ENCODE measurements around the gene ZNF536.
"Not testable (repeated sequence)": the region's sequence is repeated elsewhere in the genome, so short reads cannot be mapped to it uniquely, and the experiment has no call there.

ZNF536 gene

DNA sequence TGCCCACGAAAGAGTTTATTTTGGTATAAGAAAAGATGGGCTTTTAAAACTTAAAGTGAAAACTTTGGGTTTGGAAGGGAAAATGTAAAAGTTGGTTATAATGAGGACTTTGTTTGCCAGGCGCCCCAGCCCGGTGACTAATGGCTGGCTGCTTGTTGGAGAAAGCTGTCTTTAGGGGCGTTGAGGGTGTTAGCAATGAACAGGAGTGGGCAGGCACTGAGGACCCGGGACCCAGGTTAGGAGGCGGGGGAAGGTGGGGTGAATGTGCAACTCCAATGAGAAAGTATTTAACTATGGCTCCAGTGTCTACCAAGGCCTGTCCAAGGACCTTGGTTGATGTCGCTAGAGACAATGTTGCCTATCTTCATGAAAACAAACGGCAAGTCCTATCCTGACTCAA lies 118.6 kb downstream of the ZNF536 start:
- DNase-seq = no peak

DNA sequence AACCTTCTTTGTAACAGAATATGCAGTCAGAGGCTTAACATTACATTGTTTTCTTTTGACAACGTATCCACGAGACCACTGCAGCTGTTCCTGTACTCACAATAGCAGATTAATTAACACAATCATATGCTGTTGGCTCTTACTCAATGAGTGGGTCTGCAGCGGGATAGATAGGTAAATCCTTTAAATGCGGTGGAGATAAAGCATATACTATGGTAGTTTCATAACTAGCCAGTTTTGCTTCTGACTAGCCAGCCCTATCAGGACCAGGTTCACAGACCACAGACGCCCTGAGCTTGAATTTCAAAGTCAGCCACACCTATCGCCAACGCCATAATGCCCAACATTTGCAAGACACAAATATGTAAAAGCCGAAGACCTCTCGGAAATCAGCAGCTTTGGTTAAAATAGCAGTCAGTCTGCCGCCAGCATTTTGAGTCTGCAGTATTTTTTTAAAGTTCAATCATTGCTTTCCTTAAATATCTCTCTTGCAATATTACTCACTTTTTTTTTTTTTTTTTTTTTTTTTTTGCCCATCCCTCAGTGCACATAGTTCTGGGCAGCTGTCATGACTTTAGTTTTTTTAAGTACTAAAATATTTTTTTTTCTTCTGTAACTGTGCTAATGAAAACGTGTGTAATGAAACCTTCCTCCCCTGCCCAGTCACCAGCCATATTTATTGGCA lies 120.5 kb downstream of the ZNF536 start:
- no peak for DNase-seq

DNA sequence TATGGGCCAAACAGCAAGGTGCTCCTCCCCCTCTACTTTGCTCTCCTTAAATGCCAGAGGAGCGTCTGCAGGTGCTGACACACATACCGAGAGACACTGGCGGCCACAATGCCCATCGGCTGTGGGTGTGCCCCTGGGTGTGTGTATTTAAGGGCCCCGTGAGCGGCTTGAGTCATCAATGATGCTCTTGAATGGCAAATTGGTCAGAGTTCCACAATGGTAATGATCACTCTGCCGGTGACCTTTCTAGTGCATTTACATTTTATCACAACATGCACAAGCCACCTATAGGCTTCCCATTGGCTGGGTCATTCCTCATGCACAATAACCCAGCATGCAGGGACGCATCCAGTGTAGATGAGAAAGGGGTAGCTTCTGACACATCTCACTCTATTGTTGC lies 124.8 kb downstream of the ZNF536 start:
- DNase-seq = no peak

DNA sequence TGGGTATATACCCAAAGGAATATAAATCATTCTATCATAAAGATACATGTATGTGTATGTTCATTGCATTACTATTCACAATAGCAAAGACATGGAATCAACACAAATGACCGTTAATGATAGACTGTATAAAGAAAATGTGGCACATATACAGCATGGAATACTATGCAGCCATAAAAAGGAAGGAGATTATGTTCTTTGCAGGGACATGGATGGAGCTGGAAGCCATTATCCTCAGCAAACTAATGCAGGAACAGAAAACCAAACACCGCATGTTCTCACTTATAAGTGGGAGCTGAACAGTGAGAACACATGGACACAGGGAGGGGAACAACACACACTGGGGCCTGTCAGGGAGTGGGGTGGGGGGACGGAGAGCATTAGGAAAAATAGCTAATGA lies 125.9 kb downstream of the ZNF536 start:
- DNase-seq = not testable (repeated sequence)

DNA sequence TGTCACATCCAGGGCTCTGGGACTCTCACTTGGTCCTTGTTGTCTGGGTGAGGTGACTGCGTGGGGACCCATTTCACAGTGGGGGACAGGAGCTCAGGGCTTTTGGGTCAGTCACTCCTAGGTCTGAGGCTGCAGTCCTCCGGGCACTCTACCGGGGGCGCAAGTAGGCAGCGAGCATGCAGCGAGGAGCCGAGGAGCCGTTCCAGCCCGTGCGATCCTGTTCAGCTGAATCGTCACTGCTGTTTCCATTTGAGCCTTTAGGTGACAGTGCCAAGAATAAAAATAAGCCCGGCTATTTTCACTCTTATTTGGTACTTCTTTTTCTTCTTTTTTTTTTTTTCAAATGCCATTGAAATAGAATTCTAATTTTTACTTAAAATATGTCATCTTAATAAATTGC lies 126.5 kb downstream of the ZNF536 start:
- DNase-seq = no peak

DNA sequence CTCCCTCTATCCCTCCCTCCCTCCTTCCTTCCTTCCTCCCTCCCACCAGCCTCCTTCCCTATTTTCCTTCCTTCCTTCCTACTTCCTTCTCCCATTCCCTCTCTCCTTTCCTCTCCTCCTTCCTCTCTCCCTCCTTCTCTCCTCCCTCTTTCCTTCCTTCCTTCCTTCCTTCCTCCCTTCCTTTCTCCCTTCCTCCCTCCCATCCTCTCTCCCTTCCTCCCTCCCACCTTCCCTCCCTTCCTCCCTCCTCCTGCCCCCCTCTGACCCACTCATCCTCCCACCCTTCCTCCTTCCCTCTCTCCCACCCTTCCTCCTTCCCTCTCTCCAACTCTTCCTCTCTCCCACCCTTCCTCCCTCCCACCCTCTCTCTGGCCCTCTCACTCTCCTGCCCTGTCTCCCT lies 132.1 kb downstream of the ZNF536 start:
- no peak for DNase-seq

DNA sequence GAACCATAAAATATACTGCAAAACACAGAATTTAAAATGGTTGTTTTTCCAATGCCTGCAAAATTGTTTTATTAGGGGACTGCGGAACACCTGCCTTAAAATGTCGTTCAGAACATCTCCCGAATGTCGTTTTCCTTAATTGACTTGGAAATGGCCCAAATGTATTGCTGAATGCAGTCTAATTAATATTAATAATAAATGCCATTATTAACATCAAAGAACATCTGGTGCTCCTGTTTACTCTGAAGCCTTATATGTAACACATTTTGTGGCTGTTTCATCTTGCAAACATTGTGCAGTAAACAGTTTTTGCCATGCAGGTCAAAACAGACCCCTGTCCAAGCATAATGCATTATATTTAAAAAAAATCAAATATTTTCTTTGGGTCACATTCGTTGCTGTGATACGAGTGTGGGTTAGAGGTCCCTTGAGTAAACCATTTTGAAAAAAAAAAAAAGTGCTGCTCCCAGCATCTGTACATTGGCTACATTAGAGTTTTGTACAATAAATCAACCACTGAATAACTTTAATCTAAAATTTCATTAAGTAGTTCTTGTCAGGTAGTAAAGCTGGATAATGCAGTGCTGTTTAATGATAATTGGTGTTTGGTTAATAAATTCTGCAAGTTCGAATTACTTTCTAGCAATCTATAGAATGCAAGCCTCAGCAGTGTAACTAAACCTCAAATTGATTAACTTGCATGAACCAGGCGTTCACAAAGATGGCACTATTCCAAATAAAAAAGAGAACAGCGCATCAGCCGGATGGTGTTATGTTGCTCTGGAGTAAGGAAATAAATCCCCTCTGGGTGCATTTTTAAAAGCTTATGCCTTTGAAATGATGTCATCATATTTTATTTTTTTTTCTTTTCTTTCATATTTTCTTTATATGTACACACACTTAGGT lies 140.2 kb downstream of the ZNF536 start:
- no peak for DNase-seq

GRCh38 chr19:30513082-30513411 lies 140.9 kb downstream of the ZNF536 start:
- no peak for DNase-seq

GRCh38 chr19:30516111-30516510 lies 143.9 kb downstream of the ZNF536 start:
- DNase-seq = no peak

DNA sequence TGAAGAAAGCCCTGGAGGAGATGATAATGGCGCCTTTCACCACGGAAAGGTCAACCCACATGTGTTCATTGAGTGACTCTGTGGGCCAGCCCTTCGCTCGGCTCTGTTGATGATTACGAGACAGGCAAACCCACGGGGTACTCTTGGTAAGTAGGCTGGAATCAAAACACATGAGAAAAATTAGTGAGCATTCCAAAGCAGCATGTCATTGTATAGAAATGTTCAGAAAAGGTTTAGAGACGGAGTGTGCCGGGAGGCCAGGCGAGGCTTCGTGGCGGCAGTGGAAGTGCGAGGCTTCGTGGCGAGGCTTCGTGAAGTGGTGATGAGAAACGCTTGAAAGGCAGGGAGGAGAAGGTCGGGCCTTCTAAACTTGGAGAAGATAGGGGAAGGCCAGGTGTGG lies 144.3 kb downstream of the ZNF536 start:
- DNase-seq = no peak

- no peak for DNase-seq
Observed at GRCh38 chr19:30518965-30519606, 146.9 kb downstream of the ZNF536 start.

DNA sequence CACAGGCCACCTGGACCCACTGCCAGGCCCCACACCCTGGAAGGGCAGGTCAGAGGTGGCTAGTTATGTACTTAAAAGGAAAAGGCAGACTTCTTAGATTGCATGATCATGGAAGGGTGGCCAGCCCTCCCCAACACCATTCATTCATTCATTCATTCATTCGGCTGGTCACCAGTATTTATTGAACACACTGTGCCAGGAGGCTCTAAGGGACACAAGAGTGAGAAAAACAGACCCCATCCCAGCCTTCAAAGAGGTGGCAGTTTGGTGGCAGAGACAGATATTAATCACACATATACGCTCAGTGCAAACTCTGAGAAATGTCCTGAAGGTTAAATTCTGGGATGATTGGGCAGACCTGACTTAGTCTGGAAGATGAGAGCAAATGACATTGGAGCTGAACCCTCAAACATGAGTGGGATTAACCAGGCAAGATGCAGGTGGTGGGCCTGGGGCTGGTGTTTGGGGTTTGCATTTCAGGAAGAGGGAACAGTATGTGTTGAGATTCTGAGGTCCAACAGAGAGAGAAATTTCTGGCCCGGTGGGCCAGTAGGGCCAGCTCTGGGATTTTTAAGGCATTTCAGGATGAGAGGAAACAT lies 147.5 kb downstream of the ZNF536 start:
- no peak for DNase-seq

DNA sequence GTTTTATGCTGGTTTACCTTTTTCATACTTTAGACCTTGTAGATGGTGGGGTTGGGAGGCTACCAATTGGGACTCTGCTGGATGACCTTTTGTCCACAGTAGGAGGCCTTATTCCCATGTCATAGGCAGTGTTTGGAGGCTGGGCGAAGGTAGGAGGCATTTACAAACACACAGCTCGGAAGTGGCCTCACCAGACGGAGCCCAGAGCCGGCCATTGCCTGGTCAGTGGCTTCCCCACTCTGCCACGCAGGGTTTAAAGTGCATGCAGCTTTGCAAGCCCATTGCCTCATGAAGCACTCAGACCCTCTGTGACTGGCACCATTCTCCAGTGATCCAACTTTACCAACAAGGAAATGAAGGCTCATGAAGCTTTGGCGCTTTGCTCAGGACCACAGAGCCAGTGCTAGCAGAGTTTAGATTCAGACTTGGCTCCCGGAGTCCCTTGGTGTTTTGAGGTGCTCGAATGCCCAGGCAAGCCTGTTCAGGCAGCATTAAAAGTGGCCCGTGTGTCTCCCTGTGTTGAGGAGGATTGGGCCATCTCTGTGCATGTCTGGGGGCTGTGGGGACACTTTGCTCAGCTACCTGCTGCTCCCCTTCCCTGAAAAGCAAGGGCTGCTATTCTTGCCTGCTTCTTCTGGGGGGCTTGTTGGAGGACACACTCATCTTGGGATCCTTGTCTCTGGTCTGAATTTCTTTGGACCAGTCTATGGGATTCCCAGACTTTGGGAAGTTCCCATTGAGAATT lies 148.7 kb downstream of the ZNF536 start:
- DNase-seq = no peak

DNA sequence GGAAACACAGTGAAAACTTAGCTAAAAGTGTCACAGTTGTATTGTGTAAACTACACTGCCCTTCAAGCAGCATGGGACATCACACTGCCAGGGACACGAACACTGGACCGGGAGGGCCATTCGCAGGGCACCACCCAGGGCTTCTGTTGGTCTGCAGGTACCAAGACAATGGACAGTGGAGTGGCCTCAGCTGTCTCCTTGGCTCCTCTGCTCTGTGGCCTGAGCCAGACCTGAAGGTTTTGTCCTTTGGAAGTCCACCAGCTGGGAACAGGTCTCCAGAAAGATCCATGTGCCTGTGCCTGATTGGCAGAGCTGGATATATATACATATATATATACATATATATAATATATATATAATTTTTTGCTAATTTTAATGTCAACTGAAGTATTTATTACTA lies 149.8 kb downstream of the ZNF536 start:
- no peak for DNase-seq

GRCh38 chr19:30522341-30522740 lies 150.2 kb downstream of the ZNF536 start:
- no peak for DNase-seq

DNA sequence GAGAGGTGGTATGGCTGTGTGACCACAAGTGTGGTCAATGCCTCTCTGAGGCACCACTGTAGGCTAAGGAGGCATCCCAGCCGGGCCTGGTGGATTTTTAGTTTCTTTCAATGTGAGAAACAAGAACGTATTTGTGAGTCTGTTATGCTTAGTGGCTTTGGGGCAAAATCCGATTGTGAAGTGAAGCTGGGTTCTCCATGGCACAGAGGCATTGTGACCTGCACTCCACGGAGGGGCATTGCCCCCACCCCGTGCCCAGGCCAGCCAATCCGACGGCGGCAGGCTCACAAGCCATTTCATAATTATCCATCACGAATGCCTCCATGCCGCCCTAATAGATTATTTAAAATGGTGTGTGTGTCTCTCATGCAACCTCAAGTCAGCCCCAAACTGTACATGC lies 151.6 kb downstream of the ZNF536 start:
- no peak for DNase-seq

DNA sequence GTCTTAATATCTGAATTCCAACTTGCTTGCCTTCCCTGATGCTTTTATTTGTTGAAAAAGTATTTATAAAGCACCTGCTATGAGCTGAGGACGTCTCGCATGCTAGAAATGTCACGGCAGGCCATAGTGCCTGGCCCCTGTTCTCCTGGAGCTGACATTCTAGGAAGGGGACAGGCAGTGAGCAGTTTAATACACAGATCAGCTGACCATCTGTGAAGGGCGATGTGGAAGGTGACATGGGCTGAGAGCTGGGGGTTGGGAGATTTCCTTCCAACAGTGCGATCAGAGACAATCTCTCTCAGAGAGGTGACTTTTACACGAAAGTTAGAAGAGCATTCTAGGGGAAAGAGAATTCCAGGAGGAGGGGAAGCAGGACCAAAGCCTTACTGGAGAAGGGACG lies 153.2 kb downstream of the ZNF536 start:
- DNase-seq = no peak

DNA sequence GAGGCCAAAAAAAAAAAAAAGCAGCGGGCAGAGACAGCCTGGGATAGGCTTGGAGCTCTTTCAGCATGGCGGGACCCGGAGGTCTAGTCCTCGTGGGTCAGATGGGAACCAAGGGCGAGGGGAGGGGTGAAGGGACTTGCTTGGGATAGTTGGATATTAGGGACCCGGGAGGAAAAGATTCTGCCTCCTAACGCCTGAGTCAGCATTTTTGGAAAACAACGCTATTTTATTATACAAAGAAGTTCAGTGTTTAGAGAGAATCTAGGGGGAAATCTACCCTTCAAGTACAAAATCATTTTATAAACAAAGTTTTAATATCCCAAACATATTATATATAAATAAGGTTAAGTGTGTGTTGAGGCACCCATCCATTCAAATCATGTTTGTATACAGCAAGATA lies 156.7 kb downstream of the ZNF536 start:
- no peak for DNase-seq

- no peak for DNase-seq
Observed at GRCh38 chr19:30529876-30530275, 157.7 kb downstream of the ZNF536 start.

GRCh38 chr19:30530751-30531150 lies 158.6 kb downstream of the ZNF536 start:
- no peak for DNase-seq

DNA sequence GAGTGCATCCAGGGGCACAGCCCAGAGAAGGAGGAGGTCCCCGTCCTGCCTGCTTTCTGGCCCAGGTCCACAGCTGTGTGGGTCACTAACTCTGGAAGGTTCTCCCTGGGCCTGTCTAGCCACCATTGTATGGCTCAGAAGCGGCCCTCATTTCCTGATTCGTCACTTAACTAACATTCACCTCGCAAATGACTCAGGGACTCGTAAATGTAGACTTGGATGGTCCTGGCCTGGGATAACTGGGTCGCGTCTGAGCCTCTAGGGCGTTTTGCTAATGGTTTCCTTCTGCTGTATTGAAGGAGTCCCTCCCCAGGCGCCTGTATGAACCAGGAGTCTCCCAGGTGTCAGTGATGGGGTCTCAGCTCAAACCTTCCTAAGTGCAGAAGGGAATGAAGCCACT lies 162.8 kb downstream of the ZNF536 start:
- no peak for DNase-seq

GRCh38 chr19:30536975-30537374 lies 164.8 kb downstream of the ZNF536 start:
- no peak for DNase-seq

- DNase-seq = no peak
Observed at GRCh38 chr19:30539315-30539714, 167.1 kb downstream of the ZNF536 start.
